Measurements from ENCODE around the gene RASIP1.
"Not testable (repeated sequence)": the region's sequence is repeated elsewhere in the genome, so short reads cannot be mapped to it uniquely, and the experiment has no call there.

RASIP1 gene, protein sequence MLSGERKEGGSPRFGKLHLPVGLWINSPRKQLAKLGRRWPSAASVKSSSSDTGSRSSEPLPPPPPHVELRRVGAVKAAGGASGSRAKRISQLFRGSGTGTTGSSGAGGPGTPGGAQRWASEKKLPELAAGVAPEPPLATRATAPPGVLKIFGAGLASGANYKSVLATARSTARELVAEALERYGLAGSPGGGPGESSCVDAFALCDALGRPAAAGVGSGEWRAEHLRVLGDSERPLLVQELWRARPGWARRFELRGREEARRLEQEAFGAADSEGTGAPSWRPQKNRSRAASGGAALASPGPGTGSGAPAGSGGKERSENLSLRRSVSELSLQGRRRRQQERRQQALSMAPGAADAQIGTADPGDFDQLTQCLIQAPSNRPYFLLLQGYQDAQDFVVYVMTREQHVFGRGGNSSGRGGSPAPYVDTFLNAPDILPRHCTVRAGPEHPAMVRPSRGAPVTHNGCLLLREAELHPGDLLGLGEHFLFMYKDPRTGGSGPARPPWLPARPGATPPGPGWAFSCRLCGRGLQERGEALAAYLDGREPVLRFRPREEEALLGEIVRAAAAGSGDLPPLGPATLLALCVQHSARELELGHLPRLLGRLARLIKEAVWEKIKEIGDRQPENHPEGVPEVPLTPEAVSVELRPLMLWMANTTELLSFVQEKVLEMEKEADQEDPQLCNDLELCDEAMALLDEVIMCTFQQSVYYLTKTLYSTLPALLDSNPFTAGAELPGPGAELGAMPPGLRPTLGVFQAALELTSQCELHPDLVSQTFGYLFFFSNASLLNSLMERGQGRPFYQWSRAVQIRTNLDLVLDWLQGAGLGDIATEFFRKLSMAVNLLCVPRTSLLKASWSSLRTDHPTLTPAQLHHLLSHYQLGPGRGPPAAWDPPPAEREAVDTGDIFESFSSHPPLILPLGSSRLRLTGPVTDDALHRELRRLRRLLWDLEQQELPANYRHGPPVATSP

DNA sequence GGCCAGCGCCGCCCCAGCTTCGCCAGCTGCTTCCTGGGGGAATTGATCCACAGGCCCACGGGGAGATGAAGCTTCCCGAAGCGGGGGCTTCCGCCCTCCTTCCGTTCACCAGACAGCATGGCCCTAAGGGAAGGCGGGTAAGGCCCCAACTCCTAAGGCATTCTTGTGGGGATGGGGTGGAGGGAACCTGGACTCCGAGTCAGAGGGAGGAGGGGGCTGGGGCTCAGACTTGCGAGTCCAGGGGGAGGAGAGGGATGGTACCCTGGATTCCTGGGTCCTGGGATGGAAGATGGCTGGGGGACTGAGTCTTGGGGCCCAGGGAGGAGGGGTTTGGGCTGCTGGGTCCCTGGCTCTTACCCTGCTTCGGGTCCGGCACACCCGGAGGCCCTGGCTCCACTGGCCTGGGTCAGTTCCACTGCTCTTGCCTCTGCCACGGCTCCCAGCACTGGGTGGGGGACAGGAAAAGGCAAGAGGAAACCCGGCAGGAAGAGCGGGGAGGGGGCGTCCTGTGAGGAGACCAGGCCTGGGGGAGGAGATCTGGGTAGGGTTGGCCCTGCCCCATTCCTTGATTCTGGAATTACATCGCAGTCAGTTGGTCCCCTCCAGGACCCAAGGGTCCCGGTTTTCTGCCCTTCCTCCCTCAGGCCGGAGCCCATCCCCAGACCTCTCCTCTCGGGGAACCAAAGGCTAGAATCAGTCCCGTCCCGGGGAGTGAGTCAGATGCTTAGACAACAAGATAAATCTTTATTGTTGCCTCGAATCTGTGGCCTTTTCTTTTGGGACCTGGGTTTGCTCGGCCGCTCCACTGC lies at the start of gene RASIP1:
Gene RASIP1 (minus strand): TSS at position 447 of the 809 bp plus-strand sequence. CDS start 328 bp downstream, at position 119.
- no peak for DNase-seq (ENCODE audit: low spot score)

- DNase-seq (ENCODE audit: low spot score) = not testable (repeated sequence)
These were observed 46.9 kb upstream of the RASIP1 start for GRCh38 chr19:48787331-48787730.

GRCh38 chr19:48786422-48786821 lies 46.0 kb upstream of the RASIP1 start:
- DNase-seq (ENCODE audit: low spot score) = not testable (repeated sequence)

- no peak for DNase-seq (ENCODE audit: low spot score)
These were observed 44.1 kb upstream of the RASIP1 start for GRCh38 chr19:48784527-48784926.

- DNase-seq (ENCODE audit: low spot score) = peak; percentile 9
These were observed 40.4 kb upstream of the RASIP1 start for GRCh38 chr19:48780631-48781391.

DNA sequence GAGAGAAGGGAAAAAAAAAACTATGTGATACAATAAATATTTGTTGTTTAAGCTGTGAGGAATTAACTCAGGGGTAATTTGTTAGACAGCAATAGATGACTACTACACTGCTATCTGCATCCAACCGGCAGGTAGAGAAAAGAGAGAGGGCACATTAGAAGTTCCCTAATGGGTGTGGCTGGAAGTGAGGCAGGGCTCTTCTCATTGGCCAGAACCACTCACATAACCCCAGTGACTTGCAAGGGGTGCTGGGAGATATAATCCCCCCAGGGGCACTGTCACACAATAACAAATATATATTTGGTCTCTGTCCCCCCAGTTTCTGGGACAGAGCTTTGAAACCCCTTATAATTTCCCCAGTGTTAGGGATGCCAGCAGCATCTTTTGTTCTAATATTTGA lies 39.2 kb upstream of the RASIP1 start:
- no peak for DNase-seq (ENCODE audit: low spot score)

- no peak for DNase-seq (ENCODE audit: low spot score)
These were observed 37.3 kb upstream of the RASIP1 start for GRCh38 chr19:48777720-48778119.

DNA sequence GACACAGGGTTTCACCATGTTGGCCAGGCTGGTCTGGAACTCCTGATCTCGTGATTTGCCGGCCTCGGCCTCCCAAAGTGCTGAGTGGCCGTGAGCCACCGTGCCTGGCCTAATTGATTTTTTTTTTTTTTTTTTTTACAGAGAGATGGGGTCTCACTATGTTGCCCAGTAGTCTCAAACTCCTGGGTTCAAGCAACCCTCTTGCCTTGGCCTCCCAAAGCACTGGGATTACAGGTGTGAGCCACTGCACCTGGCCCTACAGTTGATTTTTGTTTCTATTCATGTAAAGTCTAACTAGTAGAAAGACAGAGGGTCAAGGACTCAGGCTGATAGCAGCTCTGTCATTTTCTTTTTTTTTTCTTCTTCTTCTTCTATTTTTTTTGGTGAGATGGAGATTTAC lies 36.7 kb upstream of the RASIP1 start:
- DNase-seq (ENCODE audit: low spot score) = no peak

- DNase-seq (ENCODE audit: low spot score) = no peak
These were observed 32.1 kb upstream of the RASIP1 start for GRCh38 chr19:48772503-48772953.

GRCh38 chr19:48770734-48771472 lies 30.5 kb upstream of the RASIP1 start:
- DNase-seq (ENCODE audit: low spot score) = no peak

- DNase-seq (ENCODE audit: low spot score) = no peak
These were observed 29.9 kb upstream of the RASIP1 start for GRCh38 chr19:48770266-48770665.

DNA sequence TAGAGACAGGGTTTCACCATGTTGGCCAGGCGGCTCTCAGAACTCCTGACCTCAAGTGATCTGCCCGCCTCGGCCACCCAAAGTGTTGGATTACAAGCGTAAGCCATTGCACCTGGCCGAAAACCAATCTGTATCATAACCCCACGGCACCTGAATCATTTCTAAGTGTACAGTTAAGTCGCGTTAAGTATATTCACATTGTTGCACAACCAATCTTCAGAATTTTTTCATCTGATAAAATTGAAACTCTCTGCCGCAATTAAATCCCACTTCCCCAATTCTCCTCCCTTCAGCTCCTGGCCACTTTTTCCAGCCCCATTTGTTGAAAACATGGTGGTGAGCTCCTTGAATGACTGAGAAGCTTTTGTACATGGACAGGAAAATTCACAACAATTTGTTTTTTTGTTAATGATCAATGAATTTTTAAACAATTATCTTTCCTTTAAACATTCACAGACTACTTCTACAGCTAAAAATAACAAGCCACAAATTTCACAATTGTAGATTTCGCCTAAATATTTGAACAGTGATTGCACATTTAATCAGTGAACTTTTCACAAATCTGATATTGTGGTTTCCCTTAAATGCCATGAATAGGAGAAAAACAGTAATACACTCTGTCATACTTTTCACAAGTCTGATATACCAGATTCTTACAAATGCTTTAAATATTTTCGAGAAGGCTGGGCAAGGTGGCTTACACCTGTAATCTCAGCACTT lies 28.7 kb upstream of the RASIP1 start:
- DNase-seq (ENCODE audit: low spot score) = no peak

DNA sequence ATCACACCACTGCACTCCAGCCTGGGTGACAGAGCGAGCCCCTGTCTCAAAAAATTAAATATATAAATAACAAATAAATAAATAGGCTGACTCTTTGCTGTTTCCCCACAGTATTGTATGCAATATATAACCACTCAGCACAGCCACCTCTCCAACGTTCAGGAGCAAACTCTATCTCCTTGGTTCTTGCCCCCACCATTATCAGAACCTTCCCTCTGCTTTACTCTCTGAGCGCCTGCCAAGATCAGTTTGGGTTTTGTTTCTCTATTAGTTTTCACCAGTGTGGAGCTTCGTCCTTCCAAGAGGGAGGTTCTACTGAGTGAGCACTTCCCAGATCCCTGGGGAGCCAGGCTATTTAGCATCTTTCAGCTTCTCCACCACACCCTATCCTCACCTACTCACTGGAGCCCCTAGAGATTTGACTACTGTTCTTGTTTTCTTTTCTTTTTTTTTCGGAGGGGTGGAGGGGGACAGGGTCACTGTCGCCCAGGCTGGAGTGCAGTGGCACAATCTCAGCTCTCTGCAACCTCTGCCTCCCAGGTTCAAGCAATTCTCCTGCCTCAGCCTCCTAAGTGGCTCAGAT lies 27.9 kb upstream of the RASIP1 start:
- DNase-seq (ENCODE audit: low spot score) = not testable (repeated sequence)

DNA sequence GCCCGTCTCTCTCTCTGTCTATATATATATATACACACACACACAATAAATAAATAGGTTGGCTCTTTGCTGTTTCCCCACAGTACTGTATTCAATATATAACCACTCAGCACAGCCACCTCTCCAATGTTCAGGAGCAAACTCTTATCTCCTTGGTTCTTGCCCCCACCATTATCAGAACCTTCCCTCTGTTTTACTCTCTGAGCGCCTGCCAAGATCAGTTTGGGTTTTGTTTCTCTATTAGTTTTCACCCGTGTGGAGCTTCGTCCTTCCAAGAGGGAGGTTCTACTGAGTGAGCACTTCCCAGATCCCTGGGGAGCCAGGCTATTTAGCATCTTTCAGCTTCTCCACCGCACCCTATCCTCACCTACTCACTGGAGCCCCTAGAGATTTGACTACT lies 25.4 kb upstream of the RASIP1 start:
- not testable (repeated sequence) for DNase-seq (ENCODE audit: low spot score)

DNA sequence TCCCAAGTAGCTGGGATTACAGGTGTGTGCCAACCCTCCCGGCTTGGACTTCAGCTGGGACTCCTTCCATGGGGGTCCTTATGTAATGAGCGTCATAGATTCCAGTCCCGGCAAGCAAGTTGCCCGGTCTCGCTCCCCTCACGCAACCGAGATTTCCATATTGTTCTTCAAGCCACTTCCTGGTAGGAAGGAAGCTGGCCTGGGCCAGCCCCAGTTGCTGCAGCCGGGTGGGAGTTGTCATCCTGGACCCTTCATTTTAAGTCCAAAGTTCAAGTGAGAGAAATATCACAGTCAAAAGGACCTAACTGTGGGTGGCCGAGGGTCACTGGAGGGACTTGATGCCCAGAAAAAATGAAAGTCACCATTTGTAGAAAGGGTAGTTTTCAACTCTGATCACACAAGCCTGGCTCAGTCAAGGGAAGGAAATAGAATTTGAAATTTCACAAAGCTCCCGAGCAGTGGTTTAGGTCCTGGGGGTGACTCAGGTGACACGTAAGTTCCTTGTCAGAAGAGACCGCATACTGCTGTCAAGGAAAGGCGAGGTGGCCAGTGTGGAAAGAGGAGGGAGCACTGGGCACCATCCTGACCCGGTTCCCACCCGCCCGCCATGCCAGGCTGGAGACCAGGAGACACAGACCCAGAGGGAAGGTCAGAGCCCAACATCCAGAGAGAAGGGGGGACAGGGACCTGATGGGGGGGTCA lies 20.2 kb upstream of the RASIP1 start:
- no peak for DNase-seq (ENCODE audit: low spot score)

- no peak for DNase-seq (ENCODE audit: low spot score)
These were observed 17.3 kb upstream of the RASIP1 start for GRCh38 chr19:48757741-48758144.

DNA sequence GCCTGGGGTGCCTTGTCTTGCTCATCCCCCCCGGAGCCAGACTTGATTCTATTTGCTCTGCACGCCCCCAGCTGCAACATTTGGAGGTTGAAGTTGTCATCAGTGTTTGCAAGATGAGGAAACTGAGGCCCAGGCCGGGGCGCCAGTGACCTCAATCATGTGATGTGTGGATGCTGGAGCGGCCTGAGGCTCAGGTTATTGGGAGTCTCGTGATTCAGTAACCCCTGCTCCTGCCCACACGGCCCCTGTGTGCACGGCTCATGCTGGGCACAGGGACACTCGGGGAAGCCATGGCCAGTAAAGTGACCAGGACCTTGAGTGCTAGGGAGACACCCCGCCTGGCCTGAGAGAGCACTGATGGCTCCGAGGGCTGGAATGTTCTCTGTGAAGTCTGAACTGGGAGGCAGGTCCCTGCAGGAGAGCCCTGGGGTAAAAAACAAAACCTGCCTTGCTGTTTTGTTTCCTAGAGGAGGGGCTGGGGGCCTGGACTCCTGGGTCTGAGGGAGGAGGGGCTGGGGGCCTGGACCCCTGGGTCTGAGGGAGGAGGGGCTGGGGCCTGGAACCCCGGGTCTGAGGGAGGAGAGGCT lies 16.8 kb upstream of the RASIP1 start:
- no peak for DNase-seq (ENCODE audit: low spot score)

GRCh38 chr19:48756686-48757085 lies 16.3 kb upstream of the RASIP1 start:
- no peak for DNase-seq (ENCODE audit: low spot score)

Measured in Ammon's horn (tissue), 1 donor.